H1 (cell line): ENCODE results near the gene TMEM108. TPM values are rescaled to one million over a fixed set of nuclear protein-coding genes. Genes with fewer than 3 reads are reported as not detected.

Experiments
- CTCF ChIA-PET: fragments of 300-600 bp; sonication (Branson Sonifier 250); formaldehyde crosslinking; loops from one replicate; lab custom pipeline; 2021; ENCODE audit not compliant: partially characterized antibody; lab: Charles Lee
- POLR2A ChIA-PET: fragments of 300-600 bp; sonication (Branson Sonifier 250); formaldehyde crosslinking; loops from one replicate; lab custom pipeline; 2021; ENCODE audit warnings: inconsistent platforms; ENCODE audit not compliant: partially characterized antibody; lab: Charles Lee
- DNase-seq, 2 experiments: peaks; one replicate each; pipeline versions ENCODE4 v3.0.0 to v3.0.0-alpha.2; 2010 to 2022; ENCODE audit warnings: low spot score in 2 of 2, low read depth in 1 of 2, mixed read lengths in 1 of 2
- FAIRE-seq: peaks from 2 replicates; lab custom pipeline; 2011; peaks lifted over from hg19 to GRCh38; lab: Jason Lieb, UNC
- H2AFZ ChIP-seq: 2 replicates; pipeline ENCODE4 v1.8.1; 2012; ENCODE audit warnings: low read length, inconsistent platforms
- H2AK5ac ChIP-seq: 2 replicates; pipeline ENCODE4 v1.6.1; 2013; ENCODE audit warnings: low read depth, low read length
- H2BK120ac ChIP-seq: replicated peaks from 2 replicates; pipeline ENCODE3; 2013; ENCODE audit warnings: low read depth, low read length, inconsistent platforms
- H2BK12ac ChIP-seq: 2 replicates; pipeline ENCODE4 v1.6.1; 2013; ENCODE audit warnings: low read depth, low read length
- H2BK15ac ChIP-seq: 2 replicates; pipeline ENCODE4 v1.6.1; 2013; ENCODE audit warnings: low read length
- H2BK20ac ChIP-seq: 2 replicates; pipeline ENCODE4 v1.6.1; 2013; ENCODE audit warnings: low read length
- H2BK5ac ChIP-seq: 2 replicates; pipeline ENCODE4 v1.6.1; 2013; ENCODE audit warnings: low read depth, low read length
- H3K14ac ChIP-seq: 2 replicates; pipeline ENCODE4 v1.6.1; 2013; ENCODE audit warnings: inconsistent platforms; ENCODE audit not compliant: insufficient read length
- H3K18ac ChIP-seq: 2 replicates; pipeline ENCODE4 v1.6.1; 2013; ENCODE audit warnings: low read length; ENCODE audit errors: extremely low read depth
- H3K23ac ChIP-seq: 2 replicates; pipeline ENCODE4 v1.6.1; 2013; ENCODE audit warnings: inconsistent platforms; ENCODE audit not compliant: insufficient read length
- H3K23me2 ChIP-seq: 2 replicates; pipeline ENCODE4 v1.6.1; 2013; ENCODE audit warnings: low read depth, low read length
- H3K27ac ChIP-seq: 2 replicates; pipeline ENCODE4 v1.6.1; 2011; ENCODE audit warnings: low read depth, low read length, inconsistent platforms
- H3K27me3 ChIP-seq, 4 experiments: replicated peaks in 1 of 4; 1 replicate in 1 of 4; 2 replicates in 3 of 4; pipeline versions ENCODE4 v1.6.1 to v1.8.1; 2011 to 2013; ENCODE audit warnings: low read length in 3 of 4, mild to moderate bottlenecking in 3 of 4, inconsistent platforms in 2 of 4, mixed read lengths in 2 of 4, moderate library complexity in 1 of 4; ENCODE audit not compliant: control insufficient read depth in 3 of 4, insufficient read depth in 3 of 4; ENCODE audit errors: extremely low read depth in 1 of 4
- H3K36me3 ChIP-seq, 4 experiments: 2 replicates each; pipeline versions ENCODE4 v1.6.1 to v1.8.1; 2011 to 2013; ENCODE audit warnings: mild to moderate bottlenecking in 4 of 4, low read length in 3 of 4, moderate library complexity in 2 of 4, control low read depth in 1 of 4, inconsistent platforms in 1 of 4; ENCODE audit not compliant: insufficient read depth in 4 of 4, control insufficient read depth in 2 of 4
- H3K4ac ChIP-seq: replicated peaks from 2 replicates; pipeline ENCODE3; 2013; ENCODE audit warnings: low read length, low read depth, mixed read lengths, inconsistent platforms; ENCODE audit not compliant: insufficient read length
- H3K4me1 ChIP-seq, 4 experiments: replicated peaks in 1 of 4; 1 replicate in 1 of 4; 2 replicates in 3 of 4; pipeline versions ENCODE4 v1.6.1 to v1.8.1; 2011 to 2013; ENCODE audit warnings: low read length in 3 of 4, inconsistent platforms in 2 of 4, mixed read lengths in 1 of 4; ENCODE audit not compliant: insufficient read depth in 4 of 4, control insufficient read depth in 3 of 4
- H3K4me2 ChIP-seq, 2 experiments: 2 replicates each; pipeline versions ENCODE4 v1.6.1 to v1.8.1; 2011 to 2013; ENCODE audit warnings: low read depth in 2 of 2, low read length in 2 of 2, control low read depth in 1 of 2, inconsistent platforms in 1 of 2, mild to moderate bottlenecking in 1 of 2; ENCODE audit not compliant: insufficient read depth in 1 of 2
- H3K4me3 ChIP-seq, 4 experiments: fragments of 200-600, 300-600 bp in 1 of 4; sonication (generic), shearing (Covaris generic), sonication (Bioruptor Twin) in 1 of 4; 2 replicates each; pipeline versions ENCODE4 v1.5.1 to v1.8.1; 2011 to 2016; ENCODE audit warnings: low read length in 4 of 4, low read depth in 3 of 4, control low read depth in 2 of 4, inconsistent platforms in 2 of 4, mild to moderate bottlenecking in 2 of 4, mixed read lengths in 1 of 4, moderate library complexity in 1 of 4; ENCODE audit not compliant: insufficient read depth in 2 of 4; ENCODE audit errors: extremely low read depth in 1 of 4
- H3K56ac ChIP-seq: replicated peaks from 2 replicates; pipeline ENCODE3; 2013; ENCODE audit warnings: low read depth, mild to moderate bottlenecking, mixed read lengths, low read length, inconsistent platforms; ENCODE audit not compliant: insufficient read length
- H3K79me1 ChIP-seq: 2 replicates; pipeline ENCODE4 v1.6.1; 2013; ENCODE audit warnings: low read depth, low read length, control low read depth
- H3K79me2 ChIP-seq, 2 experiments: 2 replicates each; pipeline versions ENCODE4 v1.6.1 to v1.8.1; 2012 to 2013; ENCODE audit warnings: low read length in 2 of 2, mild to moderate bottlenecking in 2 of 2, inconsistent platforms in 1 of 2; ENCODE audit not compliant: insufficient read depth in 2 of 2, control insufficient read depth in 1 of 2
- H3K9ac ChIP-seq, 4 experiments: replicated peaks in 1 of 4; 1 replicate in 1 of 4; 2 replicates in 3 of 4; pipeline versions ENCODE4 v1.6.1 to v1.8.1; 2011 to 2013; ENCODE audit warnings: low read depth in 3 of 4, low read length in 3 of 4, control low read depth in 2 of 4, mild to moderate bottlenecking in 2 of 4, moderate library complexity in 2 of 4, inconsistent platforms in 1 of 4; ENCODE audit errors: extremely low read depth in 1 of 4
- H3K9me3 ChIP-seq, 2 experiments: 2 replicates each; pipeline versions ENCODE4 v1.6.1 to v1.8.1; 2012 to 2013; ENCODE audit warnings: mild to moderate bottlenecking in 2 of 2, moderate library complexity in 2 of 2, control low read depth in 1 of 2, inconsistent platforms in 1 of 2, low read depth in 1 of 2, low read length in 1 of 2, mixed read lengths in 1 of 2; ENCODE audit not compliant: insufficient read depth in 2 of 2
- H4K20me1 ChIP-seq, 2 experiments: replicated peaks in 1 of 2; 2 replicates each; pipeline versions ENCODE3 to v1.8.1; 2011 to 2013; ENCODE audit warnings: inconsistent platforms in 2 of 2, low read length in 2 of 2, mild to moderate bottlenecking in 1 of 2; ENCODE audit not compliant: insufficient read depth in 2 of 2, control insufficient read depth in 1 of 2
- H4K5ac ChIP-seq: 2 replicates; pipeline ENCODE4 v1.6.1; 2013; ENCODE audit warnings: low read length, low read depth, mixed read lengths, inconsistent platforms; ENCODE audit not compliant: insufficient read length
- H4K8ac ChIP-seq: 2 replicates; pipeline ENCODE4 v1.8.0; 2013; ENCODE audit warnings: mild to moderate bottlenecking, moderate library complexity, low read length, inconsistent platforms; ENCODE audit not compliant: insufficient read depth; ENCODE audit errors: extremely low read depth
- H4K91ac ChIP-seq: replicated peaks from 2 replicates; pipeline ENCODE3; 2013; ENCODE audit warnings: low read length, mixed read lengths, inconsistent platforms; ENCODE audit not compliant: insufficient read length
- CHD2 ChIP-seq: IDR thresholded peaks from 2 replicates; pipeline ENCODE4 v1.6.1; 2012; ENCODE audit warnings: low read length, improper control_type of control experiment
- CREB1 ChIP-seq: IDR thresholded peaks from 2 replicates; pipeline ENCODE4 v1.6.1; 2012; ENCODE audit warnings: inconsistent platforms
- EGR1 ChIP-seq: IDR thresholded peaks from 2 replicates; pipeline ENCODE4 v1.6.1; 2011; ENCODE audit warnings: low read depth, low read length, borderline replicate concordance
- FOSL1 ChIP-seq: IDR thresholded peaks from 2 replicates; pipeline ENCODE4 v1.6.1; 2011; ENCODE audit warnings: mild to moderate bottlenecking, low read depth, low read length, moderate library complexity; ENCODE audit not compliant: insufficient read depth
- GABPA ChIP-seq: IDR thresholded peaks from 2 replicates; pipeline ENCODE4 v1.6.1; 2011; ENCODE audit warnings: mild to moderate bottlenecking, low read length, moderate library complexity, borderline replicate concordance; ENCODE audit not compliant: insufficient read depth
- KDM5A ChIP-seq: fragments of 200-600 bp; IDR thresholded peaks from 2 replicates; pipeline ENCODE4 v1.7.1; 2012; ENCODE audit warnings: mild to moderate bottlenecking, low read length, inconsistent platforms, mixed read lengths
- MAFK ChIP-seq: IDR thresholded peaks from 2 replicates; pipeline ENCODE4 v1.6.1; 2012; ENCODE audit warnings: low read depth, mild to moderate bottlenecking, improper control_type of control experiment, low read length
- POLR2A ChIP-seq, 2 experiments: IDR thresholded peaks; 1 replicate in 1 of 2; 2 replicates in 1 of 2; pipeline ENCODE4 v1.6.1; 2011; ENCODE audit warnings: low read depth in 2 of 2, low read length in 2 of 2, mild to moderate bottlenecking in 2 of 2; ENCODE audit errors: control extremely low read depth in 1 of 2
- POU5F1 ChIP-seq: IDR thresholded peaks from 2 replicates; pipeline ENCODE4 v1.6.1; 2011; ENCODE audit warnings: low read depth, mild to moderate bottlenecking, low read length, moderate library complexity
- SIX5 ChIP-seq: IDR thresholded peaks from 2 replicates; pipeline ENCODE4 v1.6.1; 2011; ENCODE audit warnings: mild to moderate bottlenecking, low read depth, low read length
- SP1 ChIP-seq: IDR thresholded peaks from 2 replicates; pipeline ENCODE4 v1.6.1; 2011; ENCODE audit warnings: low read depth, low read length
- SRF ChIP-seq: IDR thresholded peaks from 2 replicates; pipeline ENCODE4 v1.6.1; 2011; ENCODE audit warnings: mild to moderate bottlenecking, low read depth, low read length, moderate library complexity
- TAF1 ChIP-seq: IDR thresholded peaks from 2 replicates; pipeline ENCODE4 v1.6.1; 2011; ENCODE audit warnings: mild to moderate bottlenecking, low read depth, low read length
- TBP ChIP-seq: IDR thresholded peaks from 2 replicates; pipeline ENCODE4 v1.6.1; 2011; ENCODE audit warnings: low read depth, low read length, improper control_type of control experiment
- YY1 ChIP-seq: IDR thresholded peaks from 2 replicates; pipeline ENCODE4 v1.6.1; 2011; ENCODE audit warnings: low read depth, mild to moderate bottlenecking, low read length
- WGBS, 2 experiments: shearing (Covaris generic) in 1 of 2; methylation state at CpG; one replicate each; pipeline versions ENCODE4 v1.1.6 to v1.1.7; 2013 to 2015; ENCODE audit warnings: low lambda C conversion rate in 2 of 2, mixed read lengths in 2 of 2, inconsistent platforms in 1 of 2, low coverage in 1 of 2, missing lambda C conversion rate in 1 of 2; ENCODE audit not compliant: insufficient replicate concordance in 2 of 2, insufficient coverage in 1 of 2, insufficient read length in 1 of 2; ENCODE audit errors: extremely low coverage in 1 of 2, missing lambda C conversion rate in 1 of 2; 5-methylcytosine and 5-hydroxymethylcytosine counted together
- polyA plus RNA-seq, 7 experiments: library from polyadenylated mRNA; depleted of rRNA in 3 of 7; stranded (reverse) in 5 of 7; unstranded in 2 of 7; fragments of >200 nt in 5 of 7; fragments of 200-250 nt in 2 of 7; gene quantifications; 1 replicate in 5 of 7; 2 replicates in 1 of 7; 4 replicates in 1 of 7; pipeline versions ENCODE4 v1.2.1 to v1.2.3, GENCODE V29; 2011 to 2013; ENCODE audit warnings: missing spikeins in 2 of 7, mixed read lengths in 2 of 7
- total RNA-seq: library from RNA; stranded (reverse); fragmentation: NEBNext Ultra II Directional; extraction: Animal tissue kit (Norgen Biotek cat#: 25700); gene quantifications from 2 replicates; pipeline ENCODE4 v1.2.1, GENCODE V29; 2021

The TMEM108 gene
- total and polyA plus RNA-seq, 2 of the 8 experiments (the other 6 are each of a cell fraction or from before 2014, with no cell fraction given): 14.3 to 16.2 TPM

GRCh38 chr3:133016838-133017309 is 21.3 kb upstream of the TMEM108 start:
- Histone ChIP-seq H3K23me2 (no peaks in the 10 kb centered on the region), H3K4ac (no peak overlapping the region), H3K9me3 (peaks cover 0 to 2% of the 10 kb centered on the region in 2 experiments; a peak in 1 of 4 replicates), H2AK5ac (no peak overlapping the region), H3K36me3 (no peaks in the 10 kb centered on the region), H3K79me2 (no peaks in the 10 kb centered on the region), H3K27me3 (no peaks in the 10 kb centered on the region), H2BK12ac (no peak overlapping the region), H3K18ac (no peak overlapping the region), H2BK15ac (no peak overlapping the region), H3K4me1 (peaks cover 0 to 2% (median 0%) of the 10 kb centered on the region in 4 experiments; a peak in 1 of 7 replicates), H2BK120ac (no peak overlapping the region), H3K14ac (no peak overlapping the region), H3K9ac (no peak overlapping the region), H4K8ac (no peak overlapping the region), H2BK5ac (no peak overlapping the region), H3K79me1 (no peaks in the 10 kb centered on the region), H3K4me3 (no peak overlapping the region), H4K91ac (no peak overlapping the region), H3K4me2 (no peak overlapping the region), H3K56ac (no peak overlapping the region), H2BK20ac (no peak overlapping the region), H4K5ac (no peak overlapping the region), H4K20me1 (no peaks in the 10 kb centered on the region), H3K23ac (no peak overlapping the region), H2AFZ (no peak overlapping the region), H3K27ac (no peak overlapping the region)
- CTCF ChIA-PET: no interaction called here
- FAIRE-seq: no peak
- POLR2A ChIA-PET: interaction anchor here (0.5 kb wide), 1 partner anchor 269 kb away, joined by 3 read pairs; no protein-coding TSS in a partner anchor
- DNase-seq: no peak
- 81% methylated on average over 1 of the region's 1 CpG; no CpG with 5 or more reads in 1 of the 2 experiments for WGBS, 2 experiments
- TF ChIP-seq CHD2 (no peak), EGR1 (no peak), CREB1 (no peak), TBP (no peak), KDM5A (no peak), POLR2A (IDR thresholded peaks at IDR 0.05; ENCODE audit: control extremely low read depth in 1 of 2, low read depth in 2 of 2, low read length in 2 of 2) (no peak), POU5F1 (no peak), MAFK (no peak), GABPA (no peak), TAF1 (no peak), FOSL1 (no peak), SIX5 (no peak), YY1 (no peak), SP1 (no peak), SRF (no peak)
